HG03442 (cell line): ENCODE data around the gene EXO1.
A peak's percentile ranks its signal among the peaks of the same experiment; 100 is the strongest.

ENCODE experiments used
- ATAC-seq: cut with Tn5 transposase; IDR thresholded peaks from one replicate; pipeline ENCODE4 v1.9.1; 2021; ENCODE audit warnings: mild to moderate bottlenecking, moderate library complexity; ENCODE audit not compliant: unreplicated experiment

EXO1 gene

DNA sequence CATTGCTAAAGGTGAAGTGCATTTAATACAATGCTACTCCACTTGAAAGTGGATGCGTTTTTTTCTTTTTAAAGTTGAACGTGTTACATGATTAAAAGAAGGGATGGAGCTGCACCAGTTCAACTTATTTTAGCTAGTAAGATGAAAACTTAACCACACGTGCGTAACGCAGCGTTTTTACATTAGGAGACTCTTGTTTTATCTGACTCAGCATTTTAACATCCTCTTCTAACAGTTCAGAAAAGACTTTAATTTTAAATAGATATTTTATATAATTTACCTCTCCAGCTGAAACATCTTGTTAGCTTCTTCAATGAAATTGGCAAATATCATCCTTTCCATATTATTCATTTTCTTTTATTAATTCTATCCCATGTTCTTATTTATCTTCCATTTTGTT is 33.4 kb downstream of the EXO1 start:
- no peak for ATAC-seq

DNA sequence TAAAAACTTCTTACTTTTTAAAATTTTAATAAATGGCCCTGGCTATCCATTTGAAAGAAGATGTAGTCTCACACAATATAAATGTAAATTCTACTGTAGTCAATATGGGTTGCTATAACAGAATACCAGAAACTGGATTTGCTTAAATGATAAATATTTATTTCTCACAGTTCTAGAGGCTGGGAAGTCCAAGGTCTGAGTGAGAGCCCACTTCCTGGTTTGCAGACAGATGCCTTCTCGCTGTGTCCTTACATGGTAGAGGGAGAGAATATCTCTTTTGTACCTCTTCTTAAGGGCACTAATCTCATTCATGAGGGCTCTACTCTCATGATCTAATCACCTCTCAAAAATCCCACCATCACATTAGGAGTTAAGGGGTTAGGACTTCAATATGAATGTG is 35.2 kb downstream of the EXO1 start:
- no peak for ATAC-seq

DNA sequence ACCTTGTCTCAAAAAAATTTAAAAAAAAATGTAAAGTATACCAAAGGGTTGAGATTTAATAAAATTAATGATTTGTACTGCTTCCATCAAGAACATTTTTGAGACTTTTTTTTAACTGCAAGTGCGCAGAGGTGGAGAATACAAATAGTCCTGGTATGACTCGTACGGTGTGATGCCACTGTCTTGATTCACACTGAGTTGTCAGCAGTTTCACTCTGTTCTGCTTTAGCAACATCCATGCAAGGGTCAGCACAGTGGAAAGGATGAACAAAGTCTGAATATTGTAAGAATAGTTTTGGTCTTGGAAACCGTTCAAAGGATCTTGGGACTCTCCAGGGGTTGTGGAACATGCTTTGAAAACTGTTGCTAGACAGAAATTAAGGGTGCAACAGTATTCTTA is 40.2 kb downstream of the EXO1 start:
- no peak for ATAC-seq

DNA sequence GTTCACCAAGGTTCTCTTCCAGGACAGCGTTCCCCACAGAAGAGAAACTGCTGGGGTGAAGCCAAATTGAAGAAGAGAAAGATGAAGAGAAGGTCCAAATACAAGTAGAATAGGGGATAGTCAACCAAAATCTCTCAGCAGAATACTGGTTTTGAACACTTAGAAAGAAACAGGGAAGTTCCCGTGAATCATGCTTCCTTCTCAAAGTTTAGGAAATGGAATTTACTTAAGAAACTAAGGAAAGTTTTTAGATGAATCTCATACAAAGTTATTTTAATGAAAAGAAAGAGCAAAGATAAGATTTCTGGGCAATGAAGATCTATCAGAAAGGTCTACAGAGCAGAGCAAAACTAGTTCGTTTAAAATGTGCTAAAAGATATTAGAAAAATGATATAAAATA is 43.3 kb downstream of the EXO1 start:
- ATAC-seq: no peak

DNA sequence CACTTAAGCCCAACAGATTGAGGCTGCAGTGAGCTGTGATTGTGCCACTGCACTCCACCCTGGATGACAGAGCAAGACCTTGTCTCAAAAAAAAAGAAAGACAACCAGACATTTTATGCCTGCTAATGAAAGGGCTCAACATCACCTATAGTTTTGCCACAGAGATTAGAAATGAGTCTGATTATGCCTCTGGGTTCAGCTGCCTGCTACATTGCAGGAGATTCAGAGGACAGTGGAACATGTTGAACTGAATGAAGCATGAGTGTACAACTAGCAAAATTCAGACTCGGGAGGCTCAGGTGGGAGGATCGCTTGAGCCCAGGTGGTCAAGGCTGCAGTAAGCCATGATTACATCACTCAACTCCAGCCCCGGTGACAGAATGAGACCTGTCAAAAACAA is 46.0 kb downstream of the EXO1 start:
- ATAC-seq: no peak

DNA sequence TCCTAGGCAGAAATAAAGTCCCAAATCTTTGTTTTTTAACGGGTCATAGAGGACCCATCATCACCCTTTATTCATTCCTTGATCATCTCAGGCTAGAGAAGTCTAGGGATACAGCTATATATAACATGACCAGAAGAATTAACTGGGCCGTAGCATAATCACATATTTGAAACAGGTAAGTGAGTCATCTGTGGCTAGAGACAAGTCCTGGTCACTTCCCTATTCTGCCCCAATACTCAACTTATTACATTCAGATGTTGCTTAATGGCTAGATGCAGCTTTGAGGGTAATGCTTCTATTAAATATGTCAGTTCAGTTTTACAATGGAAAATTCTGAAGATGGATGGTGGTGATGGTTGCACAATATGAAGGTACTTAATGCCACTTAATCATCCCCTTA is 47.0 kb downstream of the EXO1 start:
- ATAC-seq: peak; percentile 84

DNA sequence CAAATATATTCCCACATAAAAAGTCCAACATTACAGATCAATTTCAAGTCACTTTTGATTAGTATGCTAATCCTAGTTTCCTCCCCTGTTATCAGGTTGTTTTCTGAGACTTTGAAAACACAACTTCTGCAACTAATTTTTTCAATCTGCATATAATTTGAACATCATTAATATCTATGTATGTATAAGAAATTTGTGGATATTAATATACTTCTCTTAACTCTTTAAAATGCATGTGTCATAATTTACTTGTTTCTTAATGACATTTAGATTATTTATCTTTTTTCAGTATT is 48.6 kb downstream of the EXO1 start:
- ATAC-seq: no peak

DNA sequence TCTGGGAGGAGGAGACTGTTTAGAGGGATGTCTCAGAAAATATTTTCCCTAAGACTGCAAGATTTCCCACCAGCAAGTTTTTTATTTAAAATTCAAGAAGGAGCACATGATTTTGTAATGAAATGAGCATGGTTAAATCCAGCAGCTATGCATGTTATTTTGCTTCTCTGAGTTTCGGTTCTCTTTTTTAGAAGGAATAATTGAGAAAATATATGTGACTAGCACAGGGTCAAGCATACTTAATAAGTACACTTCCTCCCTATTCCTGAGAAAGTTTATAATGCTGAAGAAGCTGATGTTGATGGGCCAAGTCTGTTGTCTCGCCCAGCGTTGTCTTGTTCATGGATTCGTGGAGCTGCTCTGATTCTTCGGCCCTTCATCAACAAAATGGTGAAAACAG is 51.2 kb downstream of the EXO1 start:
- no peak for ATAC-seq

DNA sequence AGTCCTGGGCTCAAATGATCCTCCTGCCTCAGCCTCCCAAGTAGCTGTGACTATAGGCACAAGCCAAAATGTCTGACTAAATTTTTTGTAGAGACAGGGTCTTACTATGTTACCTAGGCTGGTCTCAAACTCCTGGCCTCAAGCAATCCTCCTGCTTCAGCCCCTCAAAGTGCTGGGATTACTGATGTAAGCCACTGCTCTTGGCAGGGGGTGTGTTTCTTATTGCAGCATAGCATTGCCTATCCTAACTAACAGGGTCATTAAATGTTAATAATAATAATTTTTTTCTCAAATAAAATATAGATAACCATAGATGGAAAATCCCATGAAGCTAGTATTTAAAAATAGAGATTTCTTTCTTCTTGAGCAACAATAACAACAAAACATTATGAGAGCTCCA is 52.4 kb downstream of the EXO1 start:
- ATAC-seq: no peak

DNA sequence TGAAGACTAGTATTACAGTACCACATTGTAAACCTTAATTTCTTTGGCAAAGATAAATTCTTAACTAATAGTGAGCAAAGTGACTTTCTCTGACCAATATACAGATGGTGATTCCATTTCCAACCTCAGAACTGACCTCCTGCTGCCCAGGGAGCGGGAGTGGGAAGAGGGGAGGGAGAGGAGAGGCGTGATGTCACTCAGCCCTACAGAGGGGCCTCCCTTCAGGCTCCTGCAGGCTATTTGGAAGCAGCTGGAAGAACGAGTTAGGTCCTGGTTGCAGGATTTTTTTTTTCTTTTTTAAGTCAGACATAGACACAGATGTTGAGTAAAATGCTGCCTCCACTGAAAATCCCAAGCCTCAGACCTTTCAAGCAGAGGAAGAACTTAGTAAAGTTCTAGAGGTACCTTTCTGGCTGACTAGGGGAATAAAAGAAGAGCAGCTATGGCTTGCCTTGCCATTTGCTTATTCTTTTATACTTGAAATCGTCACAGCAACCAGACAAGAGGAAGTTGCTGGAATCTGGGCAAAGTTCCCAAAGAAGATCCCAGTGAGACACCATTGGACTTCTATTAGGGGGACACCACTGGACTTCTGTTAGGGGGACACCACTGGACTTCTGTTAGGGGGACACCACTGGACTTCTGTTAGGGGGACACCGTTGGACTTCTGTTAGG is 54.5 kb downstream of the EXO1 start:
- ATAC-seq: no peak

DNA sequence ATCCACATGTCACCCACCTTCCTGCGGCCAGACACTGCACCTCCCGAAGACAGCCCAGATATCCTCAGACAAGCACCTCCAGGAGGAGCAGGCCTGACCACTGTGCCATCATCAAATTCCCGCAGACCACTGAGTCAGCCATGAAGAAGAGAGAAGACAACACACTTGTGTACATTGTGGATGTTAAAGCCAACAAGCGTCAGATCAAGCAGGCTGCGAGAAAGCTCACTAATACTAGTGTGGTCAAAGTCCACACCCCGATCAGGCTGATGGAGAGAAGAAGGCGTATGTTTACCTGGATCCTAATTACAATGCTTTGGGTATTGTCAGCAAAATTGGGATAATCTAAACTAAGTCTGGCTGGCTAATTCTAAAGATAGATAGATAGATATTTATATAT is 68.2 kb downstream of the EXO1 start:
- no peak for ATAC-seq

DNA sequence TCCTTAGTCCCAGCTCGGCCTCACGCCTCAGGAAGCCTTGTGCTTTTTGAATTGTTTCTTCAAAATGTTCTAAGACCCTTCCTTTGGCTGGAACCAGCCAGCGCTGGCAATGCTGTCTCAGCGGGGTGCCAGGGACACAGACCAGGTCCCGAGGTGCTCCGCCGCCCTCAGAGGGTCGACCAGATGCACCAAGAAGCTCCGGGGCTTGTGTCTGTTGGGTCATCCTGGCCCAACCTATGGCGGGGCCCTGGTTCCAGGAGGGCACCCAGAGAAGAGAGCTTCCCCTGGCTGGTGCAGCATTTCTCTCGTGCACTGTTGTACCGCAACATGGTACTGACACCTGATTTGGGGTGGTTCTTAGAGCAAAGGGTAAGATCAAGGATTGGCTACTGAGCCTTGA is 69.5 kb downstream of the EXO1 start:
- no peak for ATAC-seq

DNA sequence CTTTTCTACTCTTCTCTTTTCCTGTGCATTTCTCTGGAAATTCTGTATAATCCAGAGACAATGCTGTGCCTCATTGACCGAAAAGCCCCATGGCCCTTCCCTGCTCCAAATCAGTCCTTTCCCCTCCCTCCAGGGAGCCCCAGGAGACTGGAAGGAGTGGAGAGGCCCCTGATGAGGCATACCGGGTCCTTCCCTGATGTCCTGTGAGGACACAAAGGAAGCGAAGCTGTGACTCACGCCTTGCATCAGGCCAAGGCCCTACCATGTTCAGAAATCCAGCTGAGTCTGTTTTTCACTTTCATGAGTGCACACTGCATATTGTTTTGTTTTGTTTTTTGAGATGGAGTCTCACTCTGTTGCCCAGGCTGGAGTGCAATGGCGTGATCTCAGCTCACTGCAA is 70.9 kb downstream of the EXO1 start:
- ATAC-seq: no peak

DNA sequence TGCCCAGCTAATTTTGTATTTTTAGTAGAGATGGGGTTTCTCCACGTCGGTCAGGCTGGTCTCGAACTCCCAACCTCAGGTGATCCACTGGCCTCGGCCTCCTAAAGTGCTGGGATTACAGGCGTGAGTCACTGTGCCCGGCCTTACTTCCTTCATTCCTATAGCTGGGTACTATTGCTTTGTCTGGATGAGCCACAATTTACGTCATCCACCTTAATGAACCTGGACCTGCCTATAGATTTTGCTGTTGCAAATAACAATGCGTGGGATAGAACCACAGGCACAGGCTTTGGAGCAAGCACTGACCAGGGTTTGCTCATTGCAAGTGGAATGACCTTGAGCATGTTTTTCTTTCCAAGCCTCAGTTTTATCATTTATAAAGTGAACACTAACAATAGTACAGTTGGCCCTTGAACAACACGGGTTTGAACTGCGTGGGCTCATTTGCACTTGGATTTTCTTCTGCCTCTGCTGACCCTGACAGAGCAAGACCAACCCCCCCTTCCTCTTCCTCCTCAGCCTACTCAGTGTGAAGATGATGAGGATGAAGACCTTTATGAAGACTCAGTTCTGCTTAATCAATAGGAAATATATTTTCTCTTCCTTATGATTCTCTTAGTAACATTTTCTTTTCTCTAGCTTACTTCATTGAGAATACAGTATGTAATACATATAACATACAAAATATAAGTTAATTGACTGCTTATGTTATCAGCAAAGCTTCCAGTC is 76.2 kb downstream of the EXO1 start:
- no peak for ATAC-seq

DNA sequence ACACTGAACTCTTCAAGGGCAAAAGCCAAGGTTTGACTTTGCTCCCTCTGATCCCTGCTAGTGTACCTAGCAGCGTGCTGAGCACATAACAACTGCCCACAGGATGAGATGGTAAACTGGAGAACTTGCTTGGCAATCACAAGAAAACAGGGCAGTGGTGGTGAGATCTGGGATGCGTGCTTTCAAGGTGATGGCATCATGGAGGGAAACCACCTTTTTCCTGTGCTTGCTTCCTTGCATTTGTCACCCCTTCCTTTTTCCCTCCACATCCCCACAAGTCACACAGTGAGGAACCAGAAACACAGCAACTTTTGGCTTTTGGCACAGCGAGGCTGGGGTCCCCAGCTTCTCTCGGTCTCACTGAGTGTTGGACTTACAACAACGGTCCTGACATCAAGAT is 78.1 kb downstream of the EXO1 start:
- ATAC-seq: no peak

DNA sequence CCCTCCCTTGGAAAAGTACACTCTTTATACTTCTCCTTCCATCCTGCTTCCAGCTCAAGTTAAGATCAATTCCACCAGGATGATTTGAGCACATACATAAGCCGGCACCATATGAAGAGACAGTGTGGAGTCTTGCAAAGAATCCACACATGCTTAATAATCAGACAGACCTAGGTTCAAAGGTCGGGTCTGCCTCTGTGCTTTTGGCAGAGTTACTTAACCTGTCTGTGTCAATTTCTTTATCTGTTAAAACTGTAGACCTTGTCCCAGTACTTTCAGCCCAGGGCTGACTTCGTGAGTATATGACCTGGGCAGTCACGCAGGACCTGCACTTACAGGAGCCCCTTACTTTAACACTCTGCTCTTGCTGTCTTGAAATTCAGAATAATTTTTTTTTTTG is 79.3 kb downstream of the EXO1 start:
- ATAC-seq: no peak

DNA sequence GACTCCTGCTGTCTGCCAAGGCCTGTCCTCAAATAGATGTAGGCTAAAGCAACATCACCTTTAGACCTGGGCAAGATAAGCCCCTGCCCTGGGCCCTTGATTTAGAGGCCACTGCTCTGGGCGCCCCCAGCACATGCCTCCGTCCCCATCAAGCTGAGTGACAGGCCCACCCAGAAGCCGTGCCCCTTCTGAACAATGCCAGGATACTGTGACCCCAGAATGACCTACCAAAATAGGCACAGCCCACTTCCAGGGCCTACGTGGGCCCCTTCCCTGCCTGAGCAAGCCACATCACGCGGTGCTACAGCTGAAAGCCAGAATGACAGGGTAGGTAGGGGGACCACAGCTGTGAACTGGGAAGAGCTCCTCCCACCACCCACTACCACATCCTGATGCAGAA is 84.8 kb downstream of the EXO1 start:
- ATAC-seq: no peak

DNA sequence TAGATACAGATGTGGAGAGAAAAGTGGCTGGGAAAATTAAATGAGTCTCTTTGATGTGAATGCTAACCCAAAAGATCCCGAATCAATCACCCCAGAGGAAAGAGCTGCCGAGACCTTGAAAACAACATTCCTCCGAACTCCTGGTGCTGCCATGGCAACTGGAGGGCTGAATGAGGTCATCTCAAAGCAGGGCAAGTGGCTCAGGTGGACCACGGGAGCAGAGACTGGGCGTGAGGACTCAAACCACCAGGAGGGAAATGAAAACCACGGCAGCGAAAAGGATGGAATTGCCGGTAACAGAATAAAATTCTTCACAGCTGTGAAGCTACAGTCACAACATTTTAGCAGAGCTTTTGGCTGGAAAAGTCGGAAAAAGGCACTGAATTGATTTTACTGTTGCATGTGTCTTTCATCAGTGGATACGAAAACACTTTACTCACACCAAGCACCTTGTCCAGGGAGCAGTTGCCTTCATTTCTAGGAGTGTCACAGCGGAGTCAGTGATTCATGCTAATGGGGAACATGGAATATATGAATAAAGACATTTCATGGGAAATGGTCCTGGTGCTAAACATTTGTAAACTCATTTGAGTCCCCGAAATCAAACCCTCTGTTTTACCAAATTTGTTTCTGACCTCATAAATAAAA is 86.3 kb downstream of the EXO1 start:
- ATAC-seq: no peak

DNA sequence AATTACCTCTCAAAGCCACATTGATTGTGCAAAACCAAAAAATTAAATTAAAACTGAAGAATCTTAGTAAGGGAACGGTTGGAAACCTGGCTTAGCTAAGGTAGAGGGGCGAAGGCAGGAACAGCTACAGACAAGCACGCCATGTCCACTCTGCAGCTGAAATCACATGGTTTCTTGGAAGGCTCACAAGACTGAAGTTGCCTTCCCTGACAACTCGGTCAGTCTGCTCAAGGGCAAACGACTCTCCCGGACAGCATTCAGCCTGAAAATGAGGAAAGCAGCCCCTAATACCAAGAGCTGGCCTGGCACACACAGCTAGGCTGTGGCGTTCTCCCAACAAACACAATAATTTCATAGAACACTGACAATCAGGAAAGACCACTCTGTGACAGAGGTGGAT is 86.9 kb downstream of the EXO1 start:
- ATAC-seq: no peak
